Measurements from ENCODE around the gene ZMIZ1.

Gene ZMIZ1

DNA sequence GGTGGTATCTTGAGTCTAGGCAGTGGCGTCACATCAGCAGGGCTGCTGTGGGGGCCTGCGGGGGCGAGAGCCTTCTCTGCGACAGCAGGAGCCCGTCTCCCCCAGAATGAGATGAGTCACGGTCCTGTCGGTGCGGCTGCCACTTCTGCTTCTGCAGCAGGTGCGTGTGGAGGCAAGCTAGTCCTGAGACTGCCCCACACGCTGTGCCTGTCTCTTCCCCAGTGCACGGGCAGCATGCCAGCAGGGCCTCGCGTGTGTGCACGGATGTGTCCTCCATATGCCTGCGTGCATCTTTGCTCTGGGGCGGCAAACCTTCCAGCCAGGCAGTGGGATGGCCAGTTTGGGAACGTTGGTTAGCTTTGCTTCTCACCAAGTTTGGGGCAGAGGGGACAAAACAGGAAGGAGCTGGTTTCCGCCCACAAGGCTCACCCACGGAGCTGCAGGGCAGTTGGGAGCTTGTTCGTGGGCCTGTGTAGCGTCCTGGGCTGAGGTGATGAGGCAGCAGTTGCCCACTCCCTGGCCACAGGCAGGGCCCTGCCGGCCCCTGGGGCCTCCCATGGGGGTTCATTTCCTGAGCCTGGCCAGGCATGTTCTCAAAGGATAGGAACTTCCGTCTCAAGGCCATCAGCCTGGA is 217.7 kb downstream of the ZMIZ1 start:
- no peak overlapping the region for H2AK5ac ChIP-seq (ENCODE audit: low read length)
- peaks cover 61 to 73% of the 10 kb centered on the region in 2 experiments for H3K36me3 ChIP-seq (ENCODE audit: control insufficient read depth in 1 of 2, insufficient read depth in 2 of 2, low read length in 2 of 2)
- no peaks in the 10 kb centered on the region for H3K27me3 ChIP-seq (ENCODE audit: insufficient read depth, low read length)
- H3K14ac ChIP-seq (ENCODE audit: low read length), result no peak overlapping the region
- H3K79me2 ChIP-seq (ENCODE audit: control insufficient read depth, insufficient read depth, low read length, poor library complexity), result no peaks in the 10 kb centered on the region
- no peak overlapping the region for H2BK12ac ChIP-seq (ENCODE audit: low read length)
- no peak overlapping the region for H4K12ac ChIP-seq (ENCODE audit: low read depth, low read length)
- H2AFZ ChIP-seq (ENCODE audit: insufficient read depth, low read length, poor library complexity), result no peak overlapping the region
- H3K4me1 ChIP-seq (ENCODE audit: control insufficient read depth in 1 of 2, insufficient read depth in 2 of 2, low read length in 2 of 2), result peaks cover 25 to 41% of the 10 kb centered on the region in 2 experiments
- H3K4me2 ChIP-seq (ENCODE audit: low read length), result no peak overlapping the region
- no peak overlapping the region for H4K91ac ChIP-seq (ENCODE audit: low read depth, low read length)
- no peaks in the 10 kb centered on the region for H3K9me3 ChIP-seq (ENCODE audit: insufficient read depth, low read depth, low read length)
- H4K8ac ChIP-seq (ENCODE audit: low read depth, low read length), result no peak overlapping the region
- no peak overlapping the region for H3K4me3 ChIP-seq (ENCODE audit: low read depth, low read length)
- no peak overlapping the region for H3K4ac ChIP-seq (ENCODE audit: low read depth, low read length)
- peak; percentile 44 to 58 for DNase-seq
- H3K79me1 ChIP-seq (ENCODE audit: low read length), result no peaks in the 10 kb centered on the region
- H3K23ac ChIP-seq (ENCODE audit: low read length), result no peak overlapping the region
- no peak overlapping the region for H3K18ac ChIP-seq (ENCODE audit: low read length)
- WGBS (ENCODE audit: extremely low coverage, insufficient coverage, insufficient read length), result no CpG with 5 or more reads among the region's 23 CpGs
- no peak overlapping the region for H3K27ac ChIP-seq (ENCODE audit: low read depth, low read length)
- H2BK120ac ChIP-seq (ENCODE audit: insufficient read depth, low read length, poor library complexity), result no peak overlapping the region
- H3K9ac ChIP-seq (ENCODE audit: low read length), result no peak overlapping the region
- H2BK5ac ChIP-seq (ENCODE audit: low read depth, low read length, poor library complexity), result no peak overlapping the region

DNA sequence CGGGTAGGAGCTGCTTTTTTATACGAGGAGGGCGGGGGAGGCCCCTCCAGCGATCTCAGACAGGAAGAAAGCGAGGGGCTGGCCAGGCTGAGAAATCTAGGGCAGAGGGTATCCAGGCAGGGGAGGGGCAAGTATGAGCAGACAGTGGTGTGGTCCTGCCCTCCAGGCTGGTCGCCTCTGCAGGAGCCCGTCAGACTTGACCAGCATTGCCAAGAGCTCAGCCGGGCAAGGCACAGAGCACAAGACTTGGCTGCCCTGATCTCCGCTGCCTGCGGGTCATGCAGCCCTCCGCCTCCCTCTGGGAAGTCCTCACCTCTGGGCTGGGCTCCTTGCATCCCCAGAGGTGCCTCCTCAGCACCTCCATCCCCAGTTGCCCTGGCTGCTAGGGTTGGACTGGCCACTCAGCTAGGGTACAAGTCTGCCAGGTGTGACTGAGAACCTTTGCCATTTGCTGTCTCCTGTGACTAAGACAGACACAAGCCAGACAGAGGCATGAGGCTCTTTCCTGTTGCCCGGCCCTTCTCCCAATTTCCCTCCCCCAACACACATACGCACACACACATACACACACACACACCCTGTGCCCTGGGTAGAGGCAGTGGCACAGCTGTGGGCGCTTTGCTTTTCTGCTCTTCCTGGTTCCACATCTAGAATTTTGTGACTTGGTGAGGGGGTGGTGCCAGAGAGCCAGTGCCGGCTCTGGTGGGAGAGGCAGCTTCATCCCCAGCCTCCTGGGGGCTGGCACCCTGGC is 219.4 kb downstream of the ZMIZ1 start:
- peak; percentile 46 to 59 for DNase-seq
- Histone ChIP-seq H2AFZ (ENCODE audit: insufficient read depth, low read length, poor library complexity) (no peak overlapping the region), H3K9ac (ENCODE audit: low read length) (no peak overlapping the region), H2BK120ac (ENCODE audit: insufficient read depth, low read length, poor library complexity) (no peak overlapping the region), H3K79me2 (ENCODE audit: control insufficient read depth, insufficient read depth, low read length, poor library complexity) (no peaks in the 10 kb centered on the region), H3K27ac (ENCODE audit: low read depth, low read length) (no peak overlapping the region), H3K23ac (ENCODE audit: low read length) (no peak overlapping the region), H3K18ac (ENCODE audit: low read length) (no peak overlapping the region), H2AK5ac (ENCODE audit: low read length) (no peak overlapping the region), H4K91ac (ENCODE audit: low read depth, low read length) (no peak overlapping the region), H2BK5ac (ENCODE audit: low read depth, low read length, poor library complexity) (no peak overlapping the region), H3K14ac (ENCODE audit: low read length) (no peak overlapping the region), H3K79me1 (ENCODE audit: low read length) (no peaks in the 10 kb centered on the region), H3K4me3 (ENCODE audit: low read depth, low read length) (peak overlapping the region; percentile 7), H3K36me3 (ENCODE audit: control insufficient read depth in 1 of 2, insufficient read depth in 2 of 2, low read length in 2 of 2) (peaks cover 78 to 83% of the 10 kb centered on the region in 2 experiments), H4K8ac (ENCODE audit: low read depth, low read length) (no peak overlapping the region), H3K9me3 (ENCODE audit: insufficient read depth, low read depth, low read length) (no peaks in the 10 kb centered on the region), H4K12ac (ENCODE audit: low read depth, low read length) (no peak overlapping the region), H3K4me1 (ENCODE audit: control insufficient read depth in 1 of 2, insufficient read depth in 2 of 2, low read length in 2 of 2) (peaks cover 15 to 25% of the 10 kb centered on the region in 2 experiments), H2BK12ac (ENCODE audit: low read length) (no peak overlapping the region), H3K4ac (ENCODE audit: low read depth, low read length) (no peak overlapping the region), H3K27me3 (ENCODE audit: insufficient read depth, low read length) (no peaks in the 10 kb centered on the region), H3K4me2 (ENCODE audit: low read length) (no peak overlapping the region)
- WGBS (ENCODE audit: extremely low coverage, insufficient coverage, insufficient read length), result no CpG with 5 or more reads among the region's 15 CpGs

DNA sequence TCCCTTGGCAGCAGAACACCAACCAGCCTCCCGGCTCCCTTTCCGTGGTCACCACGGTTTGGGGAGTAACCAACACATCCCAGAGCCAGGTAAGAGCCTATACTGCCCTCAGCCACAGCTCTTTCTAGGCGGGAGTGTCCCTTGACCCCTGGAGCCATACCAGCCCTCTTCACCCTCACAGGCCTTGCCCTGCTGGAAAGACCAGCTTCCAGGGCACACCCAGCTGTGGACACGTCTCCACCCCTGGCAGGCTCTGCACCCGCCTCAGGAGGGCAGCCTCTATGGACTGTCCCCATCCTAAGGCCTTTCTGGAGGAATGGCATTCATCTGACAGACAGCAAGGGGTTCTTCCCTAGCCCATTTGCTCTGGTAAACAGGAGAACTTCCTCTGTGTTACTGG is 221.0 kb downstream of the ZMIZ1 start:
- no peaks in the 10 kb centered on the region for H3K79me1 ChIP-seq (ENCODE audit: low read length)
- H3K4me1 ChIP-seq (ENCODE audit: control insufficient read depth in 1 of 2, insufficient read depth in 2 of 2, low read length in 2 of 2), result peaks cover 15 to 19% of the 10 kb centered on the region in 2 experiments
- H2BK12ac ChIP-seq (ENCODE audit: low read length), result no peak overlapping the region
- no CpG with 5 or more reads among the region's 6 CpGs for WGBS (ENCODE audit: extremely low coverage, insufficient coverage, insufficient read length)
- no peak overlapping the region for H3K4me3 ChIP-seq (ENCODE audit: low read depth, low read length)
- H3K27ac ChIP-seq (ENCODE audit: low read depth, low read length), result no peak overlapping the region
- H3K79me2 ChIP-seq (ENCODE audit: control insufficient read depth, insufficient read depth, low read length, poor library complexity), result no peaks in the 10 kb centered on the region
- no peak overlapping the region for H2AFZ ChIP-seq (ENCODE audit: insufficient read depth, low read length, poor library complexity)
- H3K4ac ChIP-seq (ENCODE audit: low read depth, low read length), result no peak overlapping the region
- peaks cover 93 to 95% of the 10 kb centered on the region in 2 experiments for H3K36me3 ChIP-seq (ENCODE audit: control insufficient read depth in 1 of 2, insufficient read depth in 2 of 2, low read length in 2 of 2)
- no peak overlapping the region for H3K18ac ChIP-seq (ENCODE audit: low read length)
- H4K12ac ChIP-seq (ENCODE audit: low read depth, low read length), result no peak overlapping the region
- H3K27me3 ChIP-seq (ENCODE audit: insufficient read depth, low read length), result no peaks in the 10 kb centered on the region
- H3K14ac ChIP-seq (ENCODE audit: low read length), result no peak overlapping the region
- peak in 1 of 2 donors; percentile 52 for DNase-seq
- H3K9ac ChIP-seq (ENCODE audit: low read length), result no peak overlapping the region
- no peak overlapping the region for H4K91ac ChIP-seq (ENCODE audit: low read depth, low read length)
- H2BK5ac ChIP-seq (ENCODE audit: low read depth, low read length, poor library complexity), result no peak overlapping the region
- no peak overlapping the region for H3K4me2 ChIP-seq (ENCODE audit: low read length)
- H2AK5ac ChIP-seq (ENCODE audit: low read length), result no peak overlapping the region
- H3K9me3 ChIP-seq (ENCODE audit: insufficient read depth, low read depth, low read length), result no peaks in the 10 kb centered on the region
- no peak overlapping the region for H3K23ac ChIP-seq (ENCODE audit: low read length)
- H4K8ac ChIP-seq (ENCODE audit: low read depth, low read length), result no peak overlapping the region
- H2BK120ac ChIP-seq (ENCODE audit: insufficient read depth, low read length, poor library complexity), result no peak overlapping the region

DNA sequence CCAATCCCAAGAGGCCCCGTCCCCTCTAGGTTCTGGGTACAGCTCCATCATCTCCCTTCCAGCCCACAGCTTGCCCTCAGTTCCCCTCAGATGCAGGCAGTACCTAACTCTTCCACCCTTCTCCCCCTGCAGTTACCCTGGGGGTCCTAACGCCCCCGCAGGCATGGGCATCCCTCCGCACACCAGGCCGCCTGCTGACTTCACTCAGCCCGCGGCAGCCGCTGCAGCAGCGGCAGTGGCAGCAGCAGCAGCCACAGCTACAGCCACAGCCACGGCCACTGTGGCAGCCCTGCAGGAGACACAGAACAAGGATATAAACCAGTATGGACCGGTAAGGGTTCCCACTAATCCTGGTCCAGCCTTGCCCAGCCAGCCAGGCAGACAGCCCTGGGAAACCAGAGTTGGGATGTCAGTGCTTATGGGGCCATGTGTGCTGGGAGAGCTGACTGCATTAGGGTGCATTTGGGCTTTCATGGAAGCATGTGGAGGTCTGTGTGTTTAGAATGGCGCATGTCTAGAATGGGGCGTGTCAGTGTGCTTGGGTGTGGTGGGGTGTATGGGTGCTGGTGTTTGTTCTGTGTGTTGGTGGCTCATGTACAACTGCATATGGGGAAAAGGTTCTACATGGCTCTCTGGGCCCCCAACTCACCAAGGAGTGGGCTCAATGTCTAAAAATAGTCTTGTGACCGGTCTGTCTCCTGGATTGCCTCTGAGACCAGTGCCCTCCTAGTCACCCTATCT is 223.4 kb downstream of the ZMIZ1 start:
- Histone ChIP-seq H2BK12ac (ENCODE audit: low read length) (no peak overlapping the region), H4K8ac (ENCODE audit: low read depth, low read length) (no peak overlapping the region), H3K4me2 (ENCODE audit: low read length) (no peak overlapping the region), H3K79me2 (ENCODE audit: control insufficient read depth, insufficient read depth, low read length, poor library complexity) (no peaks in the 10 kb centered on the region), H3K14ac (ENCODE audit: low read length) (no peak overlapping the region), H3K36me3 (ENCODE audit: control insufficient read depth in 1 of 2, insufficient read depth in 2 of 2, low read length in 2 of 2) (peaks cover 89 to 92% of the 10 kb centered on the region in 2 experiments), H3K9me3 (ENCODE audit: insufficient read depth, low read depth, low read length) (no peaks in the 10 kb centered on the region), H3K4ac (ENCODE audit: low read depth, low read length) (no peak overlapping the region), H3K23ac (ENCODE audit: low read length) (no peak overlapping the region), H3K79me1 (ENCODE audit: low read length) (no peaks in the 10 kb centered on the region), H4K12ac (ENCODE audit: low read depth, low read length) (no peak overlapping the region), H3K4me1 (ENCODE audit: control insufficient read depth in 1 of 2, insufficient read depth in 2 of 2, low read length in 2 of 2) (peaks cover 4 to 7% of the 10 kb centered on the region in 2 experiments), H2AK5ac (ENCODE audit: low read length) (no peak overlapping the region), H4K91ac (ENCODE audit: low read depth, low read length) (no peak overlapping the region), H3K27ac (ENCODE audit: low read depth, low read length) (no peak overlapping the region), H3K27me3 (ENCODE audit: insufficient read depth, low read length) (no peaks in the 10 kb centered on the region), H2AFZ (ENCODE audit: insufficient read depth, low read length, poor library complexity) (no peak overlapping the region), H3K9ac (ENCODE audit: low read length) (no peak overlapping the region), H3K4me3 (ENCODE audit: low read depth, low read length) (no peak overlapping the region), H3K18ac (ENCODE audit: low read length) (no peak overlapping the region), H2BK5ac (ENCODE audit: low read depth, low read length, poor library complexity) (no peak overlapping the region), H2BK120ac (ENCODE audit: insufficient read depth, low read length, poor library complexity) (no peak overlapping the region)
- WGBS (ENCODE audit: extremely low coverage, insufficient coverage, insufficient read length), result no CpG with 5 or more reads among the region's 14 CpGs
- DNase-seq, result no peak

All from trophoblast cell (in vitro differentiated cells and primary cell).